Smooth muscle cell (in vitro differentiated cells): ENCODE data around the gene HLTF. TPM values are rescaled to one million over a fixed set of nuclear protein-coding genes. Genes with fewer than 3 reads are reported as not detected.

ENCODE experiments used
- DNase-seq: peaks from one replicate; lab custom pipeline; 2025; ENCODE audit not compliant: unreplicated experiment; lab: John Stamatoyannopoulos, UW
- H2AFZ ChIP-seq: fragments of 200-600 bp; sonication (generic); 2 replicates; pipeline ENCODE4 v1.6.0; 2016; ENCODE audit warnings: antibody characterized with exemption, low read depth, mild to moderate bottlenecking
- H3F3A ChIP-seq: fragments of 200-600 bp; sonication (generic); 2 replicates; pipeline ENCODE4 v1.6.0; 2017; ENCODE audit warnings: antibody characterized with exemption, low read depth
- H3K27ac ChIP-seq: fragments of 200-600 bp; sonication (generic); 2 replicates; pipeline ENCODE4 v1.5.1; 2016; ENCODE audit warnings: low read depth, mild to moderate bottlenecking
- H3K27me3 ChIP-seq: fragments of 200-600 bp; sonication (generic); 2 replicates; pipeline ENCODE4 v1.6.1; 2016; ENCODE audit warnings: low read depth, mild to moderate bottlenecking
- H3K36me3 ChIP-seq: fragments of 200-600 bp; sonication (generic); 2 replicates; pipeline ENCODE4 v1.5.1; 2016; ENCODE audit warnings: low read depth
- H3K4me1 ChIP-seq: fragments of 200-600 bp; sonication (generic); 2 replicates; pipeline ENCODE4 v1.5.1; 2016; ENCODE audit warnings: low read depth
- H3K4me2 ChIP-seq: fragments of 200-600 bp; sonication (generic); 2 replicates; pipeline ENCODE4 v1.6.0; 2016; ENCODE audit warnings: mild to moderate bottlenecking
- H3K4me3 ChIP-seq: fragments of 200-600 bp; sonication (generic); 2 replicates; pipeline ENCODE4 v1.5.1; 2016; ENCODE audit warnings: mild to moderate bottlenecking
- H3K79me2 ChIP-seq: fragments of 200-600 bp; sonication (generic); 2 replicates; pipeline ENCODE4 v1.6.0; 2016; ENCODE audit warnings: low read depth, mild to moderate bottlenecking
- H3K9ac ChIP-seq: fragments of 200-600 bp; sonication (generic); 2 replicates; pipeline ENCODE4 v1.6.0; 2016; ENCODE audit warnings: low read depth
- H3K9me3 ChIP-seq: fragments of 200-600 bp; sonication (generic); replicated peaks from 2 replicates; pipeline ENCODE4 v1.5.1; 2016; ENCODE audit warnings: low read depth
- H4K20me1 ChIP-seq: fragments of 200-600 bp; sonication (generic); 2 replicates; pipeline ENCODE4 v1.6.0; 2016; ENCODE audit warnings: low read depth
- WGBS: methylation state at CpG from one replicate; pipeline ENCODE4 v1.1.7; 2016; ENCODE audit warnings: low lambda C conversion rate; 5-methylcytosine and 5-hydroxymethylcytosine counted together
- polyA plus RNA-seq: library from polyadenylated mRNA; unstranded; fragments of >200 nt; fragmentation: Nextera tagmentation; extraction: Ambion mirVana; gene quantifications from 2 replicates; pipeline ENCODE4 v1.2.1, GENCODE V29; 2016
- total RNA-seq: library from RNA; depleted of rRNA; stranded (reverse); fragments of >200 nt; gene quantifications from 2 replicates; pipeline ENCODE4 v1.2.3, GENCODE V29; 2014
- TF ChIP-seq, protein P1 (sequence below): fragments of 200-600 bp; sonication (generic); IDR thresholded peaks from 2 replicates; pipeline ENCODE4 v1.5.1; 2017; ENCODE audit warnings: borderline replicate concordance, mild to moderate bottlenecking, antibody characterized with exemption; ENCODE audit not compliant: insufficient read depth, poor library complexity, severe bottlenecking

HLTF gene
- total and polyA plus RNA-seq, 2 experiments from 2014 or later = 24.2 to 34.9 TPM

DNA sequence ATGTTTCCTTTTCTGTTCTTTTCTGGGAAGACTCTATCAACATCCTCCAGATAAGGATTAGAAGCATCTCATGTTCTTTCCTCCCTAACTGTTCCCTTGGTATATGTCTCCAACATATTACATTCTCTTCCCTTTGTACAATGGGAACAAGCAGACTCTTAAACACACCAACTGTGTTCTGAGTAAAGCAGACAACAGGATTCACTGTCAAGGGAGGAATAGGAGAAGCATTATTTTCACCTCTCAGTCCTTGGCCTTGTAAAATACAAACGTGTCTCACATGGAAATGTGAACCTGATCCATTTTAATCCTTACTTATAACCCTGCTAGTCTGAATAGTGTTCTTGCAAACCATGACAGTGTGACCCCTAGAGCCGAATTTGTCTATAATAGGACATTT, 75.4 kb downstream of the HLTF start:
- Histone ChIP-seq H4K20me1 (no peaks in the 10 kb centered on the region), H3K27me3 (no peaks in the 10 kb centered on the region), H2AFZ (no peak overlapping the region), H3K9me3 (no peaks in the 10 kb centered on the region), H3F3A (no peaks in the 10 kb centered on the region), H3K36me3 (no peaks in the 10 kb centered on the region), H3K4me3 (no peak overlapping the region), H3K9ac (no peak overlapping the region), H3K4me2 (no peak overlapping the region), H3K27ac (no peak overlapping the region), H3K4me1 (no peaks in the 10 kb centered on the region), H3K79me2 (no peaks in the 10 kb centered on the region)
- TF ChIP-seq, protein P1, sequence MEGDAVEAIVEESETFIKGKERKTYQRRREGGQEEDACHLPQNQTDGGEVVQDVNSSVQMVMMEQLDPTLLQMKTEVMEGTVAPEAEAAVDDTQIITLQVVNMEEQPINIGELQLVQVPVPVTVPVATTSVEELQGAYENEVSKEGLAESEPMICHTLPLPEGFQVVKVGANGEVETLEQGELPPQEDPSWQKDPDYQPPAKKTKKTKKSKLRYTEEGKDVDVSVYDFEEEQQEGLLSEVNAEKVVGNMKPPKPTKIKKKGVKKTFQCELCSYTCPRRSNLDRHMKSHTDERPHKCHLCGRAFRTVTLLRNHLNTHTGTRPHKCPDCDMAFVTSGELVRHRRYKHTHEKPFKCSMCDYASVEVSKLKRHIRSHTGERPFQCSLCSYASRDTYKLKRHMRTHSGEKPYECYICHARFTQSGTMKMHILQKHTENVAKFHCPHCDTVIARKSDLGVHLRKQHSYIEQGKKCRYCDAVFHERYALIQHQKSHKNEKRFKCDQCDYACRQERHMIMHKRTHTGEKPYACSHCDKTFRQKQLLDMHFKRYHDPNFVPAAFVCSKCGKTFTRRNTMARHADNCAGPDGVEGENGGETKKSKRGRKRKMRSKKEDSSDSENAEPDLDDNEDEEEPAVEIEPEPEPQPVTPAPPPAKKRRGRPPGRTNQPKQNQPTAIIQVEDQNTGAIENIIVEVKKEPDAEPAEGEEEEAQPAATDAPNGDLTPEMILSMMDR = no peak
- no peak for DNase-seq
- WGBS = 84% methylated on average over 2 of the region's 2 CpGs

DNA sequence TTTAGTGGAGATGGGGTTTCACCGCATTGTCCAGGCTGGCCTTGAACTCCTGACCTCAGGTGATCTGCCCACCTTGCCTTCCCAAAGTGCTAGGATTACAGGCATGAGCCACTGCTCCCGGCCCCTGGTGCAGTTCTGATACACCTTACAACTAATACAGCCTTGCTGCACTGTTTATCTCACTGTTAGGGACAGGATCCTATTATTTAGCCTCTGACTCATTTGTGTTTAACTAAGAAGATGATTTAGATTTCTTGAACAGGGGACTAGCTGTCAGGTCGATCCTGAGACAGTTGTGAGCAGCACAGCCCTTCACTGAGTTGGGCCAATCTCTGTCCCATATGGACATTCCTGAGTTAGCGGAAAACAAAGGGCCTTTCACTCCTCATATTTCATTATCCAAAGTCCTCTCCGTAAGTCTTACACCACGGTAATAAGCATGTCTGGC, 75.8 kb downstream of the HLTF start:
- H3K27me3 ChIP-seq = no peaks in the 10 kb centered on the region
- no peaks in the 10 kb centered on the region for H3K9me3 ChIP-seq
- H4K20me1 ChIP-seq = no peaks in the 10 kb centered on the region
- H3K4me1 ChIP-seq = no peaks in the 10 kb centered on the region
- 69% methylated on average over 6 of the region's 6 CpGs for WGBS
- no peaks in the 10 kb centered on the region for H3K79me2 ChIP-seq
- no peak overlapping the region for H3K4me3 ChIP-seq
- no peak for DNase-seq
- H2AFZ ChIP-seq = no peak overlapping the region
- TF ChIP-seq, protein P1 = no peak
- H3K4me2 ChIP-seq = no peak overlapping the region
- no peak overlapping the region for H3K9ac ChIP-seq
- no peaks in the 10 kb centered on the region for H3K36me3 ChIP-seq
- no peak overlapping the region for H3K27ac ChIP-seq
- no peaks in the 10 kb centered on the region for H3F3A ChIP-seq

DNA sequence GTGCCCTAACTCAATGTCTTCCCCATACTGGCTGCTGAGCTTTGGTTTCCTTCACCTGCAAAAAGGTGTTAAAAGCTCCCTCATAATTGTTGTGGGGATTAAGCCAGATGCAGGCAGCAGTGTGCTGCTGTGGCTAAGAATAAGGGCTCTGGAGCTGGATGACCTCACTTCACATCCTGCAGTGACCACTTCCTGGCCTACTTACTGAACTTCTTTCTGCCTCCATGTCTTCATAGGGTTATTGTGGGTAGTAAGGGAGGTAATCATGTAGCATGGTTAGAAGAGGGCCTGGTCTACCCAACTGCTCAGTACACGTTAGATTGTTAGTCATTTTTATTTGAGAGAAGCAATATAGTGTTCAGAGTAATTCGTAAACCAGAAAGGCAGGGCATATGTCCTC, 76.6 kb downstream of the HLTF start:
- no peak overlapping the region for H3K9ac ChIP-seq
- H3K27ac ChIP-seq = no peak overlapping the region
- DNase-seq = no peak

More for the DNA sequence above, 76.6 kb downstream of the HLTF start:
- Histone ChIP-seq H3K4me3 (no peak overlapping the region), H3F3A (no peaks in the 10 kb centered on the region), H3K79me2 (no peaks in the 10 kb centered on the region), H2AFZ (no peak overlapping the region), H3K4me1 (no peaks in the 10 kb centered on the region), H3K36me3 (no peaks in the 10 kb centered on the region), H3K27me3 (no peaks in the 10 kb centered on the region), H4K20me1 (no peaks in the 10 kb centered on the region), H3K4me2 (no peak overlapping the region), H3K9me3 (no peaks in the 10 kb centered on the region)
- 91% methylated on average over 2 of the region's 2 CpGs for WGBS
- TF ChIP-seq, protein P1 = no peak
